ENCODE results near the gene CCDC80.

CCDC80 gene

DNA sequence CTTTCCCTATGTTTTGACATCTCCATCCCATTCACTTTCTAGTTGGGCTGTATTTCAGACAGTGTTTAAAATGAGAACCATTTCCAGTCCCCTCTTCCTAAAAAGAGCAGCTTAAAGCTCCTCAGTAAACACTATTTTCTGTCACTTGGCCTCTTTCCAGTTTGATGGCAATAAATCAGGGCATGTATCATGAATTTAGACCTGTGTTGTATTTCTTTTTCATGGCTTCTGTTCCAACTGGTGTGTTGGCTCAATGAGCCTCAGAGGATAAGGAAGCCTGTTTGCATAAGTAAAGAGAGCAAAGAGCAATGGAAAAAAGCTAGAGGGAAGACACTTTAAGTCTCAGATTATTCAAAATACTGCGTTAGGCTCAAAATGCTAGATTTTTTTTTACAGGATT lies 7.2 kb downstream of the CCDC80 start:
- no peaks in the 10 kb centered on the region for H3K36me3 ChIP-seq (ENCODE audit: insufficient read depth, low read length)
- H3K27ac ChIP-seq = no peak overlapping the region
- H3K4me3 ChIP-seq = no peak overlapping the region
- DNase-seq (ENCODE audit: low read depth, low spot score) = no peak
- no peak overlapping the region for H3K9ac ChIP-seq (ENCODE audit: insufficient read length)
- TF ChIP-seq EZH2 (IDR thresholded peaks at IDR 0.05) (no peak), FOXP2 (optimal IDR thresholded peaks at IDR 0.05; ENCODE audit: control extremely low read depth, extremely low read length, insufficient read depth) (no peak), POLR2AphosphoS5 (IDR thresholded peaks at IDR 0.05; ENCODE audit: borderline replicate concordance, low read depth, low read length) (no peak)
- no peaks in the 10 kb centered on the region for H3K9me3 ChIP-seq (ENCODE audit: low read depth, low read length)

DNA sequence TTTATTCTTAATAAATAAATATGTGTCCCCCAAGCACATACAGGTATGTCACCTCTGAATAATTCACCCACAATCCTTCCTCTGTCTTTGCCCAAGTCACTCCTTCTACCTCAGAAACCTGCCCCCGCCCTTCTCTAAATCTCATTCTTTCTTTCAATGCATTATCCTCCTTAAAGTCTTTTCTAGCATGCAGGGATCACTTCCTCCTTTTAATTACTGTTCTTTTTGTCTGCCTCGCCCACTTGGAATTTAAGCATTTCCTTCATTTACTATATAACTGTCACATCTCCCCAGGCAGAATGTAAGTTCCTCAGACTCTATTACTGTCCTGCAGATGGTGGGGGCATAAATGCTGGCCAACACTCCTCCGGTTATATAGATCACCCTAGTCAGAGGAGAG lies 7.8 kb downstream of the CCDC80 start:
- no peak for TF ChIP-seq FOXP2 (optimal IDR thresholded peaks at IDR 0.05; ENCODE audit: control extremely low read depth, extremely low read length, insufficient read depth)
- TF ChIP-seq POLR2AphosphoS5 (IDR thresholded peaks at IDR 0.05; ENCODE audit: borderline replicate concordance, low read depth, low read length) = no peak
- no peak for TF ChIP-seq EZH2 (IDR thresholded peaks at IDR 0.05)
- no peaks in the 10 kb centered on the region for H3K36me3 ChIP-seq (ENCODE audit: insufficient read depth, low read length)
- no peaks in the 10 kb centered on the region for H3K9me3 ChIP-seq (ENCODE audit: low read depth, low read length)
- no peak overlapping the region for H3K9ac ChIP-seq (ENCODE audit: insufficient read length)
- no peak overlapping the region for H3K4me3 ChIP-seq
- no peak for DNase-seq (ENCODE audit: low read depth, low spot score)
- H3K27ac ChIP-seq = no peak overlapping the region

DNA sequence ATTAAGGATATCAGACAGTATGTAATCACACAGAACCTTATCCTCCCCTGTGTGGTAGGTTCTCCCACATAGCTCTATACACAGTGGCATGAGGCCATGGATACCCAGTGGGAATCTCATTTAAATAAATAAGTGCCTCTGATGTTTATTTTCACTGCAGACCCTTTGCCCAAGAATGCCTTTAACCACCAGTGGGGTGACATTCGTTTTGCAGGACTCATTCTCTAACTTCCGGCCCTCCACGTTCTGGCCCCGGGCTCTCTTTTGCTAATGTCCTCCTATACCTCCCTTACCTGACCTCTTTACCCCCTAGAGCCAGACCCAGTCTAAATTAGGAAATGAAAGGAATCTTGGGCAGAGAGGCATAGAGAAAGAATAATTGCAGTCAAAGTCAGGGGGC lies 8.3 kb downstream of the CCDC80 start:
- TF ChIP-seq EZH2 (IDR thresholded peaks at IDR 0.05) = no peak
- no peak for TF ChIP-seq POLR2AphosphoS5 (IDR thresholded peaks at IDR 0.05; ENCODE audit: borderline replicate concordance, low read depth, low read length)
- TF ChIP-seq FOXP2 (optimal IDR thresholded peaks at IDR 0.05; ENCODE audit: control extremely low read depth, extremely low read length, insufficient read depth) = no peak
- no peaks in the 10 kb centered on the region for H3K36me3 ChIP-seq (ENCODE audit: insufficient read depth, low read length)
- H3K27ac ChIP-seq = no peak overlapping the region
- H3K9ac ChIP-seq (ENCODE audit: insufficient read length) = no peak overlapping the region
- no peak for DNase-seq (ENCODE audit: low read depth, low spot score)
- H3K4me3 ChIP-seq = no peak overlapping the region
- H3K9me3 ChIP-seq (ENCODE audit: low read depth, low read length) = no peaks in the 10 kb centered on the region

DNA sequence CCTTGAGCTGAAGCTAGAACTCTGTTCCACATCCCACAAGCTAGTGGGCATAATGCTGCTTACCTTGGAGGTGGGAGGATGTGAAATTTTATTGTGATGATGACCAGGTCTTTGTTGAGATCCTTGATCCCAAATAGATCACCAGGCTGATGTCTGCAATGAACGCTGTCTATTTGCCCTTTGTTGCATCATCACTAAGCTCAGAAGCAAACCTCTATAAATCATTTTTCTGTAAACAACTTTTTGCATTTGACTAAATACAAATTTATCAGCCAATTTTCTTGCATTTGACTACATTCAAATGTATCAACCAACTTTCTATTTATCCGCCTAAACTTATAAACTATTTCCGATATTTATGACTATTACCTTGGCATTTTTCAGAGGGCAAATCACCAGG lies 9.7 kb downstream of the CCDC80 start:
- H3K36me3 ChIP-seq (ENCODE audit: insufficient read depth, low read length) = no peaks in the 10 kb centered on the region
- no peak overlapping the region for H3K27ac ChIP-seq
- no peak overlapping the region for H3K4me3 ChIP-seq
- TF ChIP-seq FOXP2 (optimal IDR thresholded peaks at IDR 0.05; ENCODE audit: control extremely low read depth, extremely low read length, insufficient read depth) (no peak), EZH2 (IDR thresholded peaks at IDR 0.05) (no peak), POLR2AphosphoS5 (IDR thresholded peaks at IDR 0.05; ENCODE audit: borderline replicate concordance, low read depth, low read length) (no peak)
- no peak overlapping the region for H3K9ac ChIP-seq (ENCODE audit: insufficient read length)
- H3K9me3 ChIP-seq (ENCODE audit: low read depth, low read length) = no peaks in the 10 kb centered on the region
- DNase-seq (ENCODE audit: low read depth, low spot score) = no peak

DNA sequence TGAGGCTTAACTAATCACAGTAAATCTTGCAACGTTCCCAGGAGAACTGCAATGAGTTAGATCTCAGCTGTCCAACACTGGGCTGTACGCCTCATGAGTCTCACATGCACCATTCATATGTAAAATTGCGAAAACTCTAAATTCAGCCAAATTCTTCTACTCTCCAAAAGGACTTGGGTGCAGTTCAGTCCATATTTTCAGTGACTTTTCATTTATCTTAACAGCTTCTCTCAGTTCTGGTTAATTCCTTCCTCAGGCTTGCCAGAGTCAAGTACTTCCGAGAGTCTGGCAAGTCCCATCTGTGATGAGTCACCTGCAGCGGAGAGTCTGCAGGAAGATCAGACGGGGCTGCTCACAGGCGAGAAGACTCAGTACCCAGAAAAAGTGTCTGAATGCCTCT lies 11.5 kb downstream of the CCDC80 start:
- Histone ChIP-seq H3K36me3 (ENCODE audit: insufficient read depth, low read length) (no peaks in the 10 kb centered on the region), H3K9me3 (ENCODE audit: low read depth, low read length) (no peaks in the 10 kb centered on the region), H3K9ac (ENCODE audit: insufficient read length) (no peak overlapping the region), H3K4me3 (no peak overlapping the region), H3K27ac (no peak overlapping the region)
- TF ChIP-seq EZH2 (IDR thresholded peaks at IDR 0.05) (no peak), FOXP2 (optimal IDR thresholded peaks at IDR 0.05; ENCODE audit: control extremely low read depth, extremely low read length, insufficient read depth) (no peak), POLR2AphosphoS5 (IDR thresholded peaks at IDR 0.05; ENCODE audit: borderline replicate concordance, low read depth, low read length) (no peak)
- DNase-seq (ENCODE audit: low read depth, low spot score) = no peak

DNA sequence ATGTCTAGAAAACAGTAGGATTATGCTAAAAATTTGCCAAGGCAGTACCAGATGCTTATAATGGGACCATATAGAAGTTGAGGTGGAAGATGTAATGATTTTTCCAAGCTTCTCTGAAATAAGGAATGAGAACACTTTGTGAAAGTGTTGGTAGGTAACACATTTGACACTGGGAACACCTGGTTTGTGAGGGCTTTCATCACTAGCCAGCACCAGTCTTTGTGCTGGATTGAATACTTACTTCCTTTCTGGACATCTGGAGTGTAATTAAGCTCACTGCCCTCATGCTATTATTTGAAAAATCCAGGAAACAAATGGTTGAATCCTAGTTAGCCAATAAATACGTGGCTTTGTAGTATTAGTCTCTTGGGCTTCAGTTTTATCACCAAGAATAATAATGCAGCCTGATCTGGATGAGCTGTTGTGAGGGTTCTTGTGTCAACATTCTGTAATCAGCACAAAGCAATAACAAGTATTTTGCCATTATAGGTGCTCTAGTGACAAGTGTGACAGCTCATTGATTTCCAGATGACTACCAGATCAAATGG lies 12.9 kb downstream of the CCDC80 start:
- no peak for TF ChIP-seq FOXP2 (optimal IDR thresholded peaks at IDR 0.05; ENCODE audit: control extremely low read depth, extremely low read length, insufficient read depth)
- no peak for TF ChIP-seq EZH2 (IDR thresholded peaks at IDR 0.05)
- no peak for TF ChIP-seq POLR2AphosphoS5 (IDR thresholded peaks at IDR 0.05; ENCODE audit: borderline replicate concordance, low read depth, low read length)

DNA sequence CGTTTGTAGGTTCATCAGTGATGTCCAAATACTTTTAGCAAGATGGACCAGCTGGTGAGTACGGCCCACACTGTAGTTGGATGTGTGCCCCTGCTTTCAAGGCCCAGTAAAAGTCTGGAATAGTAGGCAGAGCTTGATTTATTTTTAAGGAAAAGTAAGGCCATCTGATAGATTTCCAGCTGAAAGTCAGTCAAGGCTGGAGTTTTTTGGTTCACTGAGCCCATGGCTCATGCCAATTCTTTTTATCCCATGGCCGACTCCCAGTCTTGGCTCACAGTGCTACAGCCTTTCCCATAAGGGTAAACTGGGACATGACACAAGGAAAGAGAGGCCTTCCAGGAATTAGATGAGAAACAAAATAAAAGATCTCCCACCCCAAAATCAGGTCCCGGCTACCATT lies 13.5 kb downstream of the CCDC80 start:
- H3K4me3 ChIP-seq = no peak overlapping the region
- H3K36me3 ChIP-seq (ENCODE audit: insufficient read depth, low read length) = no peaks in the 10 kb centered on the region
- no peak for DNase-seq (ENCODE audit: low read depth, low spot score)
- no peaks in the 10 kb centered on the region for H3K9me3 ChIP-seq (ENCODE audit: low read depth, low read length)
- H3K27ac ChIP-seq = no peak overlapping the region
- H3K9ac ChIP-seq (ENCODE audit: insufficient read length) = no peak overlapping the region
- TF ChIP-seq EZH2 (IDR thresholded peaks at IDR 0.05) (no peak), FOXP2 (optimal IDR thresholded peaks at IDR 0.05; ENCODE audit: control extremely low read depth, extremely low read length, insufficient read depth) (no peak), POLR2AphosphoS5 (IDR thresholded peaks at IDR 0.05; ENCODE audit: borderline replicate concordance, low read depth, low read length) (no peak)

More for the DNA sequence above, 12.9 kb downstream of the CCDC80 start:
- Histone ChIP-seq H3K9ac (ENCODE audit: insufficient read length) (no peak overlapping the region), H3K9me3 (ENCODE audit: low read depth, low read length) (no peaks in the 10 kb centered on the region), H3K4me3 (no peak overlapping the region), H3K27ac (no peak overlapping the region), H3K36me3 (ENCODE audit: insufficient read depth, low read length) (no peaks in the 10 kb centered on the region)
- DNase-seq (ENCODE audit: low read depth, low spot score) = no peak

DNA sequence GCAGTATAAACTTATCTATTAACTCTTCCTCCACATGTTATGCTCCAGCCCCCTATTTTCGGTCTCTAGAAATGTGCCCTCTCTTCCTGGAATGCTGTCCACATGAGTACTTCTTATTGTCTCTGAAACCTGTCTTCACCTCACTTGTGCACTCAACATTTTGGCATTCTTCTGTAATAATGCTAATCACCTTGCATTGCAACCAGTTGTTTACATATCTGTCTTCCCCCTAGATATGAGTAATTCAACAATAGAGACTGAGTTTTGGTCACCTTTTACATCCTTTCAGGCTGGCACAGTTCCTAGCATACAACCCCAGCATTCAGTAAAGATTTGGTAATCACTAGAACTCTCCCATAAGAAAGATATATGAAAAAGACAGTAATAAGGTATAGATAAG lies 17.2 kb downstream of the CCDC80 start:
- no peak overlapping the region for H3K4me3 ChIP-seq
- no peak for TF ChIP-seq FOXP2 (optimal IDR thresholded peaks at IDR 0.05; ENCODE audit: control extremely low read depth, extremely low read length, insufficient read depth)
- no peak for TF ChIP-seq POLR2AphosphoS5 (IDR thresholded peaks at IDR 0.05; ENCODE audit: borderline replicate concordance, low read depth, low read length)
- no peak for TF ChIP-seq EZH2 (IDR thresholded peaks at IDR 0.05)
- H3K27ac ChIP-seq = no peak overlapping the region
- H3K9ac ChIP-seq (ENCODE audit: insufficient read length) = no peak overlapping the region
- no peaks in the 10 kb centered on the region for H3K36me3 ChIP-seq (ENCODE audit: insufficient read depth, low read length)
- H3K9me3 ChIP-seq (ENCODE audit: low read depth, low read length) = no peaks in the 10 kb centered on the region
- no peak for DNase-seq (ENCODE audit: low read depth, low spot score)

DNA sequence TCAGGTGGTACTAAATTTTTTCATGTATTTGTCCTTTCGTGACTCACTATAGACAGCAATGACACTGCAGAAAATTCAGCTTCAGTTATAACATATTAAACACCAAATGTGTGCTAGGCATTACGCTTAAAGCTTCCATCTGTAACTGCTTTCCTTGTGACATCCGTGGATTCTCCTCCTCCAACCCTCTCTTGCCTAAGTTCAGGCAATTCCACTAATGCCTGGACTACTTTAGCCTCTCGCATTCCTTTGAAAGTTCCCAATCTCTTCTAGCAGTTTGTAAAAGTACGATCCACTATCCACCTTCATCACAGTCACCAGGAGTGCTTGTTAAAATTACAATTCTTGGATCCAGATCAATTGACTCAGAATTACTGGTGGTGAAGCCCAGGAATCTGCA lies 17.7 kb downstream of the CCDC80 start:
- Histone ChIP-seq H3K36me3 (ENCODE audit: insufficient read depth, low read length) (no peaks in the 10 kb centered on the region), H3K27ac (no peak overlapping the region), H3K4me3 (no peak overlapping the region), H3K9ac (ENCODE audit: insufficient read length) (no peak overlapping the region), H3K9me3 (ENCODE audit: low read depth, low read length) (no peaks in the 10 kb centered on the region)
- no peak for TF ChIP-seq POLR2AphosphoS5 (IDR thresholded peaks at IDR 0.05; ENCODE audit: borderline replicate concordance, low read depth, low read length)
- TF ChIP-seq EZH2 (IDR thresholded peaks at IDR 0.05) = no peak
- no peak for TF ChIP-seq FOXP2 (optimal IDR thresholded peaks at IDR 0.05; ENCODE audit: control extremely low read depth, extremely low read length, insufficient read depth)
- no peak for DNase-seq (ENCODE audit: low read depth, low spot score)
